ENCODE results near the gene ARVCF. TPM values are rescaled to one million over a fixed set of nuclear protein-coding genes. Genes with fewer than 3 reads are reported as not detected.

ARVCF gene
- polyA plus RNA-seq, 1 of the 3 experiments (the other 2 are of a cell fraction), result 27.4 TPM

DNA sequence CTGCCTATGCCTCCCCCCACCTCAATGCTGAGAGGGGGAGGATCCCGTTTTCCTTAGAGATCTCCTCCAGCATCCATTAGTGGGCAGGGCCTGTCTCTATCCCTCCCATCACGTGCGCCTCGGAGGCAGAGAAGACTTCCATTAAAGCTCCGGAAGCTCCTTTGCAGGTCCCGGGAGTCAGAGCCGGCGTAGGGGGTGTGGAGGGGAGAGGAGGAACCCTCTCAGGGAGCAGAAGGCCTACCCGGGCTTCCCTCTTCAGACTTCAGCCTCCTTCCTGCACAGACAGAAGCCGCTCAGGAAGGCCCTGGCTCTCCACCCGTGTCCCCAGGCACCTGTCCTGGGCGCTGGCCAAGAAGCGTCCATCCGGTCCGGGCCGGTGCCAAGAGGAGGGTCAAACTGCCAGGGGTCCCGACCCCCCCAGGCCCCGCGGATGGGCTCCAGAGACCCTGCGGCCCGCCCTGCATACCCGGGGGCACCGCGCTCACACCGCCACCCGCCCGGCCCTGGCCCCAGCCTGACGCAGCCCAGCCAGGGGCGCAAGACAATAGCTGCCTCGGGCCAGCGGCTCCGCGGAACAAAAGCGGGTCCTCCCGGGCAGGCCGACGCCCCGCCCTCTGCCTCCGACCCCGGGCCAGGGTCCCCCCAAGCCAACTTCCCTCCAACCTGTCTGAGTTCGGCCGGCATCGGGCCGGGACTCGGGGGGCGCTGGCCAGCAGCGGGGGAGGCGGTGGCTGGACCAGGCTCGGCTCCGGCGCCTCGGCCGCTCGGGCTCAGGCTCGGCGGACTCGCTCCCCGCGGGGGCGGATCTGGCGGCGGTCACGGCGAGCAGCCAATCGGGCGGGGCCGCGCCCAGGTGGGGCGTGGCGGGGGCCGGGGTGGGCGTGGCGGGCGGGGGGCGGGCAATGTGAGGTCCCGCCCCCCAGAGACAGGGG lies 29.9 kb downstream of the ARVCF start (continued):
- TF ChIP-seq TAF1 (IDR thresholded peaks at IDR 0.05; ENCODE audit: borderline replicate concordance, low read depth, low read length) (peak; percentile 49), MXI1 (IDR thresholded peaks at IDR 0.05; ENCODE audit: low read depth, low read length) (peak; percentile 65), RFX5 (IDR thresholded peaks at IDR 0.05; ENCODE audit: low read length) (no peak)
- TF ChIP-seq, protein P1, sequence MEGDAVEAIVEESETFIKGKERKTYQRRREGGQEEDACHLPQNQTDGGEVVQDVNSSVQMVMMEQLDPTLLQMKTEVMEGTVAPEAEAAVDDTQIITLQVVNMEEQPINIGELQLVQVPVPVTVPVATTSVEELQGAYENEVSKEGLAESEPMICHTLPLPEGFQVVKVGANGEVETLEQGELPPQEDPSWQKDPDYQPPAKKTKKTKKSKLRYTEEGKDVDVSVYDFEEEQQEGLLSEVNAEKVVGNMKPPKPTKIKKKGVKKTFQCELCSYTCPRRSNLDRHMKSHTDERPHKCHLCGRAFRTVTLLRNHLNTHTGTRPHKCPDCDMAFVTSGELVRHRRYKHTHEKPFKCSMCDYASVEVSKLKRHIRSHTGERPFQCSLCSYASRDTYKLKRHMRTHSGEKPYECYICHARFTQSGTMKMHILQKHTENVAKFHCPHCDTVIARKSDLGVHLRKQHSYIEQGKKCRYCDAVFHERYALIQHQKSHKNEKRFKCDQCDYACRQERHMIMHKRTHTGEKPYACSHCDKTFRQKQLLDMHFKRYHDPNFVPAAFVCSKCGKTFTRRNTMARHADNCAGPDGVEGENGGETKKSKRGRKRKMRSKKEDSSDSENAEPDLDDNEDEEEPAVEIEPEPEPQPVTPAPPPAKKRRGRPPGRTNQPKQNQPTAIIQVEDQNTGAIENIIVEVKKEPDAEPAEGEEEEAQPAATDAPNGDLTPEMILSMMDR (IDR thresholded peaks at IDR 0.05), result no peak

DNA sequence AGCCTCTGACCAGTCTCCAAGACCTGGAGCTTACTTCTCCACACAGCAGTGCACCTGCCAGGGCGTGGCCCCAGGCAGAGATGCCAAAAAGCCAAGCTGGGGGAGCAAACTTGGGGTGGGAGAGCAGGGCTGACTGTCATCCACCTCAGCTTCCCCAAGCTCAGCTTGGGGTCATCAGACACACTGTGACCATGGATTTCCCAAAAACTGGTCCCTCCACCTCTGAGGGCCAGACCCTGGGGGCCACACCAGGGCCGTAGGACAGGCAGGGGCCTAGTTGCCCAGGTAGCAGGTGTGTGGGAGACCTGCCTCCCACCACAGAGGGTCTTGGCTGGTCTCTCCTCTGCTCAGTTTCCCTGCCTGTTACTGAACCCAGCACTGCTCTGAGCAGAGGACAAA lies 30.6 kb downstream of the ARVCF start:
- peaks cover 14% of the 10 kb centered on the region; the same call in 1 of the 2 replicates for H3K79me2 ChIP-seq (ENCODE audit: insufficient read depth)
- H3F3A ChIP-seq (replicated peaks; ENCODE audit: insufficient read depth), result no peaks in the 10 kb centered on the region
- peak overlapping the region in 1 of 2 experiments; percentile 87; a peak in 1 of 4 replicates for H3K27ac ChIP-seq (ENCODE audit: low read depth in 2 of 2, low read length in 1 of 2)
- no peak for DNase-seq
- H2AFZ ChIP-seq (ENCODE audit: low read depth), result no peak overlapping the region
- CTCF ChIA-PET, result interaction anchor here (1.0 to 16.4 kb wide), 3 partner anchors 16 to 26 kb away, joined by 4 to 224 read pairs (median 5); no protein-coding TSS in a partner anchor
- no peaks in the 10 kb centered on the region for H3K27me3 ChIP-seq (ENCODE audit: insufficient read depth)
- peaks cover 20% of the 10 kb centered on the region for H4K20me1 ChIP-seq (ENCODE audit: insufficient read depth)
- H3K4me3 ChIP-seq (ENCODE audit: low read depth in 2 of 2, low read length in 1 of 2), result peak overlapping the region; percentile 83 to 87
- peak overlapping the region; percentile 89 for H3K9ac ChIP-seq
- peaks cover 0 to 5% of the 10 kb centered on the region in 2 experiments for H3K36me3 ChIP-seq (replicated peaks in 1 of 2; ENCODE audit: control insufficient read depth in 1 of 2, insufficient read depth in 2 of 2, low read length in 1 of 2)
- WGBS (ENCODE audit: low lambda C conversion rate), result no CpG with 5 or more reads among the region's 2 CpGs
- no peaks in the 10 kb centered on the region for H3K9me2 ChIP-seq
- peaks cover 17 to 64% of the 10 kb centered on the region in 2 experiments; a peak in 3 of 4 replicates for H3K4me1 ChIP-seq (ENCODE audit: control insufficient read depth in 1 of 2, insufficient read depth in 2 of 2, low read depth in 1 of 2, low read length in 1 of 2)
- no peaks in the 10 kb centered on the region for H3K9me3 ChIP-seq
- POLR2A ChIA-PET, result interaction anchor here (0.6 to 1.4 kb wide), 8 partner anchors 8 to 35 kb away, joined by 3 to 10 read pairs (median 5); partner anchors contain the start of gene TANGO2
- H3K4me2 ChIP-seq, result peak overlapping the region; percentile 100
- no peak for TF ChIP-seq MEF2A (IDR thresholded peaks at IDR 0.05; ENCODE audit: borderline replicate concordance, low read depth)

DNA sequence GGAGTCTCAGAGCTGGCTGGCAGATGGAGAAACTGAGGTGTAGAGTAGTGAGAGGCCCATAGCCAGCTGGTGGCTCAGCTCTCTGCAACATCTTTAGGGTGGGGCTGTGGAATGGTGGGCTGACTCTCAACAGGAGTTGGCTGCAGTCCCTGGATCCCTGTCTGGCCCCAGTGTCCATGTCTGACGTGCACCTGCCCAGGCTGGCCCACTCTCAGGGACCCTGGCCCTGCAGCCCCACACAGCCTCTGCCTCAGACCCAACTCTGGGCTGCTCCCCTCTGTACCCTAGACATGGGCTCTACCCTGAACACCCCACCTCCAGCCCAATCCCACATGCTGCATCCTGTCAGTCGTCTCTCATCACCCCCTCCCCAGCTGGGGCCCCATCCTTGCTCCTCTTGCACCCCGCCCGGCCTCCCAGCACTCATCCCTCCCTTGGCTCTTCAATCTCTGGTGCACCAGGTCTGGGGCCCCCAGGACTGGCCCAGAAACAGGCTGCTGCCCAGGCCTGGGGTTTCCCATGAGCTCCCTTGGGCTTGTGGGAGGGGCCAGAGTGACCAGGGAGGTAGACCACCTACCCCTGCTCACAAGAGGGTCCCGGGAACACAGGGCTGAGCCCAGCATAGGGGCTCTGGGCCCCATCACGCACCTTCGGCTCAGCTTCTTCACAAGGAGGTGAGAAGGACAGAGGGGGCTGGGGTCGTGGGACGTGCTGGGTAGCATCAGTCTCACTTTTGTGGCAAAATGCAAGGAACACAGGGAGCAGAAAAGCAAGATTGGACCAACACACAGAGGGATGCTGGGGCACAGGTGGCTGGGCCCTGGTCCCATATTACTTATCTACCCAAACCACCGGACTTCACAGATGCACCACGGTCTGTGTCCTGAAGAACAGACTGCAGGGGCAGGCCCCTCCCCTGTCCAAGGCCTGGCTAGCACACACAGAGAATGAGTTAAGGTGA lies 31.5 kb downstream of the ARVCF start:
- H2AFZ ChIP-seq (ENCODE audit: low read depth), result no peak overlapping the region
- H3K9ac ChIP-seq, result no peak overlapping the region
- no peak for DNase-seq
- peaks cover 17 to 55% of the 10 kb centered on the region in 2 experiments; a peak in 3 of 4 replicates for H3K4me1 ChIP-seq (ENCODE audit: control insufficient read depth in 1 of 2, insufficient read depth in 2 of 2, low read depth in 1 of 2, low read length in 1 of 2)
- H3K4me3 ChIP-seq (ENCODE audit: low read depth in 2 of 2, low read length in 1 of 2), result 0 out of 4 replicates have a peak overlapping the region, but pooled peaks have one; percentile 83 to 87
- H3K79me2 ChIP-seq (ENCODE audit: insufficient read depth), result peaks cover 14% of the 10 kb centered on the region; the same call in 1 of the 2 replicates
- H3K36me3 ChIP-seq (replicated peaks in 1 of 2; ENCODE audit: control insufficient read depth in 1 of 2, insufficient read depth in 2 of 2, low read length in 1 of 2), result peaks cover 0 to 13% of the 10 kb centered on the region in 2 experiments
- CTCF ChIA-PET, result interaction anchor here (1.0 to 16.4 kb wide), 7 partner anchors 10 to 27 kb away, joined by 3 to 224 read pairs (median 6); no protein-coding TSS in a partner anchor
- peak overlapping the region; percentile 100 for H3K4me2 ChIP-seq
- no peaks in the 10 kb centered on the region for H3K9me3 ChIP-seq
- no peak overlapping the region for H3K27ac ChIP-seq (ENCODE audit: low read depth in 2 of 2, low read length in 1 of 2)
- no peaks in the 10 kb centered on the region for H3F3A ChIP-seq (replicated peaks; ENCODE audit: insufficient read depth)
- no peaks in the 10 kb centered on the region for H3K9me2 ChIP-seq
- WGBS (ENCODE audit: low lambda C conversion rate), result 95% methylated on average over 9 of the region's 11 CpGs
- peaks cover 20% of the 10 kb centered on the region for H4K20me1 ChIP-seq (ENCODE audit: insufficient read depth)
- POLR2A ChIA-PET, result interaction anchor here (1.0 to 1.1 kb wide), 2 partner anchors 13 to 25 kb away, joined by 3 read pairs; no protein-coding TSS in a partner anchor
- H3K27me3 ChIP-seq (ENCODE audit: insufficient read depth), result no peaks in the 10 kb centered on the region
- no peak for TF ChIP-seq FOXJ3 (CRISPR knock-in tag; IDR thresholded peaks at IDR 0.05)
- no peak for TF ChIP-seq NRF1 (IDR thresholded peaks at IDR 0.05; ENCODE audit: low read depth, low read length)
- TF ChIP-seq MEF2A (IDR thresholded peaks at IDR 0.05; ENCODE audit: borderline replicate concordance, low read depth), result no peak
- no peak for TF ChIP-seq FOSL2 (IDR thresholded peaks at IDR 0.05; ENCODE audit: borderline replicate concordance, low read depth)
- TF ChIP-seq GABPA (IDR thresholded peaks at IDR 0.05; ENCODE audit: low read depth), result no peak
- TF ChIP-seq, protein P2, sequence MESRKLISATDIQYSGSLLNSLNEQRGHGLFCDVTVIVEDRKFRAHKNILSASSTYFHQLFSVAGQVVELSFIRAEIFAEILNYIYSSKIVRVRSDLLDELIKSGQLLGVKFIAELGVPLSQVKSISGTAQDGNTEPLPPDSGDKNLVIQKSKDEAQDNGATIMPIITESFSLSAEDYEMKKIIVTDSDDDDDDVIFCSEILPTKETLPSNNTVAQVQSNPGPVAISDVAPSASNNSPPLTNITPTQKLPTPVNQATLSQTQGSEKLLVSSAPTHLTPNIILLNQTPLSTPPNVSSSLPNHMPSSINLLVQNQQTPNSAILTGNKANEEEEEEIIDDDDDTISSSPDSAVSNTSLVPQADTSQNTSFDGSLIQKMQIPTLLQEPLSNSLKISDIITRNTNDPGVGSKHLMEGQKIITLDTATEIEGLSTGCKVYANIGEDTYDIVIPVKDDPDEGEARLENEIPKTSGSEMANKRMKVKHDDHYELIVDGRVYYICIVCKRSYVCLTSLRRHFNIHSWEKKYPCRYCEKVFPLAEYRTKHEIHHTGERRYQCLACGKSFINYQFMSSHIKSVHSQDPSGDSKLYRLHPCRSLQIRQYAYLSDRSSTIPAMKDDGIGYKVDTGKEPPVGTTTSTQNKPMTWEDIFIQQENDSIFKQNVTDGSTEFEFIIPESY (IDR thresholded peaks at IDR 0.05; ENCODE audit: borderline replicate concordance, low read depth), result no peak
- TF ChIP-seq, protein P3, sequence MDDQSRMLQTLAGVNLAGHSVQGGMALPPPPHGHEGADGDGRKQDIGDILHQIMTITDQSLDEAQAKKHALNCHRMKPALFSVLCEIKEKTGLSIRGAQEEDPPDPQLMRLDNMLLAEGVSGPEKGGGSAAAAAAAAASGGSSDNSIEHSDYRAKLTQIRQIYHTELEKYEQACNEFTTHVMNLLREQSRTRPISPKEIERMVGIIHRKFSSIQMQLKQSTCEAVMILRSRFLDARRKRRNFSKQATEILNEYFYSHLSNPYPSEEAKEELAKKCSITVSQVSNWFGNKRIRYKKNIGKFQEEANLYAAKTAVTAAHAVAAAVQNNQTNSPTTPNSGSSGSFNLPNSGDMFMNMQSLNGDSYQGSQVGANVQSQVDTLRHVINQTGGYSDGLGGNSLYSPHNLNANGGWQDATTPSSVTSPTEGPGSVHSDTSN (IDR thresholded peaks at IDR 0.05), result no peak
- no peak for TF ChIP-seq RXRA (IDR thresholded peaks at IDR 0.05; ENCODE audit: borderline replicate concordance, low read depth)
- no peak for TF ChIP-seq ELF1 (IDR thresholded peaks at IDR 0.05)
- TF ChIP-seq SIN3A (IDR thresholded peaks at IDR 0.05; ENCODE audit: borderline replicate concordance, low read depth, low read length), result no peak
- TF ChIP-seq YY1 (IDR thresholded peaks at IDR 0.05; ENCODE audit: low read depth), result no peak

Measured in SK-N-SH (cell line).